Sigmoid colon (tissue), 4 donors: ENCODE results near the gene ATP6V1E1.

ENCODE experiments used
- POLR2A ChIP-seq, 2 donors: fragments of 450-650 bp; IDR thresholded peaks; one replicate each; pipeline ENCODE4 v1.6.1; 2016; ENCODE audit warnings: antibody characterized with exemption in 2 of 2, mild to moderate bottlenecking in 2 of 2, moderate library complexity in 2 of 2
- POLR2AphosphoS5 ChIP-seq, 4 donors: sonication (generic); formaldehyde crosslinking; IDR thresholded peaks; one replicate each; pipeline ENCODE4 v1.6.1; 2017; ENCODE audit warnings: antibody characterized with exemption in 4 of 4
- TF ChIP-seq, protein P1 (sequence below), 4 experiments: fragments of 450-650 bp in 3 of 4; fragments of 200-600 bp in 1 of 4; IDR thresholded peaks; one replicate each; pipeline ENCODE4 v1.5.1; 2016 to 2019; ENCODE audit warnings: antibody characterized with exemption in 4 of 4, mild to moderate bottlenecking in 3 of 4, moderate library complexity in 2 of 4

- TF ChIP-seq, protein P1, sequence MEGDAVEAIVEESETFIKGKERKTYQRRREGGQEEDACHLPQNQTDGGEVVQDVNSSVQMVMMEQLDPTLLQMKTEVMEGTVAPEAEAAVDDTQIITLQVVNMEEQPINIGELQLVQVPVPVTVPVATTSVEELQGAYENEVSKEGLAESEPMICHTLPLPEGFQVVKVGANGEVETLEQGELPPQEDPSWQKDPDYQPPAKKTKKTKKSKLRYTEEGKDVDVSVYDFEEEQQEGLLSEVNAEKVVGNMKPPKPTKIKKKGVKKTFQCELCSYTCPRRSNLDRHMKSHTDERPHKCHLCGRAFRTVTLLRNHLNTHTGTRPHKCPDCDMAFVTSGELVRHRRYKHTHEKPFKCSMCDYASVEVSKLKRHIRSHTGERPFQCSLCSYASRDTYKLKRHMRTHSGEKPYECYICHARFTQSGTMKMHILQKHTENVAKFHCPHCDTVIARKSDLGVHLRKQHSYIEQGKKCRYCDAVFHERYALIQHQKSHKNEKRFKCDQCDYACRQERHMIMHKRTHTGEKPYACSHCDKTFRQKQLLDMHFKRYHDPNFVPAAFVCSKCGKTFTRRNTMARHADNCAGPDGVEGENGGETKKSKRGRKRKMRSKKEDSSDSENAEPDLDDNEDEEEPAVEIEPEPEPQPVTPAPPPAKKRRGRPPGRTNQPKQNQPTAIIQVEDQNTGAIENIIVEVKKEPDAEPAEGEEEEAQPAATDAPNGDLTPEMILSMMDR (IDR thresholded peaks at IDR 0.05): no peak
- TF ChIP-seq POLR2AphosphoS5 (IDR thresholded peaks at IDR 0.05) (no peak), POLR2A (IDR thresholded peaks at IDR 0.05) (no peak)
Measured at GRCh38 chr22:17587629-17588028, 40.9 kb downstream of the ATP6V1E1 start.
